Activated CD8-positive, alpha-beta T cell treated with anti-CD3 and anti-CD28 coated beads for 36 hours (primary cell): ENCODE data around the gene SLC9A3. TPM values are rescaled to one million over a fixed set of nuclear protein-coding genes. Genes with fewer than 3 reads are reported as not detected.

Experiments used
- ATAC-seq: fragments of 200-7000 bp; cut with Tn5 transposase; one replicate; pipeline ENCODE4 v1.10.0; 2021; ENCODE audit warnings: mild to moderate bottlenecking, moderate library complexity
- CTCF ChIA-PET: fragments of 350-600 bp; sonication (Branson Sonifier 250); formaldehyde crosslinking; loops from one replicate; lab custom pipeline; 2021; ENCODE audit warnings: antibody characterized with exemption; lab: Charles Lee
- POLR2A ChIA-PET: fragments of 350-600 bp; sonication (Branson Sonifier 250); formaldehyde crosslinking; loops from one replicate; lab custom pipeline; 2021; ENCODE audit warnings: antibody characterized with exemption; lab: Charles Lee
- DNase-seq: peaks from one replicate; pipeline ENCODE4 v3.0.0-alpha.2; 2020
- H3K27ac Mint-ChIP-seq: one replicate; pipeline ENCODE4 v1.8.0; 2021; ENCODE audit warnings: mild to moderate bottlenecking, mixed read lengths
- H3K27me3 Mint-ChIP-seq: one replicate; pipeline ENCODE4 v1.8.0; 2021; ENCODE audit warnings: mixed read lengths
- H3K36me3 Mint-ChIP-seq: one replicate; pipeline ENCODE4 v1.8.0; 2021; ENCODE audit warnings: low read depth, mixed read lengths
- H3K4me1 Mint-ChIP-seq: one replicate; pipeline ENCODE4 v1.8.0; 2021; ENCODE audit warnings: low read depth, mixed read lengths
- H3K4me3 Mint-ChIP-seq: one replicate; pipeline ENCODE4 v1.8.0; 2021; ENCODE audit warnings: mild to moderate bottlenecking, moderate library complexity, mixed read lengths
- H3K9me3 Mint-ChIP-seq: one replicate; pipeline ENCODE4 v1.8.0; 2021; ENCODE audit warnings: mixed read lengths
- intact Hi-C: fragments of 100-400 bp; cut with micrococcal nuclease; formaldehyde crosslinking; loops from one replicate; pipeline ENCODE4 v1.10.0; 2022
- total RNA-seq, 2 experiments: library from RNA; stranded (reverse); gene quantifications; one replicate each; pipeline ENCODE4 v1.2.3, GENCODE V29; 2021
- TF ChIP-seq, protein P1 (sequence below): fragments of 200-600 bp; IDR thresholded peaks from one replicate; pipeline ENCODE4 v1.8.0; 2022; ENCODE audit warnings: antibody characterized with exemption, mild to moderate bottlenecking

The SLC9A3 gene
- total RNA-seq, 2 experiments from 2014 or later = 3.2 to 3.3 TPM

DNA sequence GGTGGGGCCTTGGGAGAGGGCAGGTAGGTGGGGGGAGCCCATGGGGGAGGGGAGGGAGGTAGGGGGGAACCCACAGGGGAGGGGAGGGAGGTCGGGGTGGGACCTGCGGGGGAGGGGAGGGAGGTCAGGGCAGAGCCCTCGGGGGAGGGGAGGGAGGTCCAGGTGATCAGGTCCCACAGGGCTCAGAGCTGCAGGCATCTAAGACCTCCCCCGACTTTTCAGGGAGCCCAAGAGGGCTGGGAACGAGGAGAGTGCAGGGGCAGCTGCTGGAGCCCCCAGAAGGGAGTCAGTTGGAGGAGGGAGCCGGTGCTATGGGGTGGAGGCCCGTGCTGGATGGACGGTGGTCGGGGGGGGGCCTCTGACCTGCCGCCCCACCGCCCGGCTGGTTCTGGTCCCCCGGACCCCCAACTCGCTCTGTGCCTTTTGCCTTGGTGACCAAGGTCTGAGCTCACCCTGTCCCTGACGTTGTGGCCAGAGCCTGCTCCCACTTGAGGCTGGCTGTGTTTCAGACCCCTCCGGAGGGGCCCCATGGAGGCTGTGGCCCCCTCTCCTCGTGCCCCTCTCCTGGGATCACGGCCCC, 31.8 kb downstream of the SLC9A3 start:
- ChIA-PET CTCF (no interaction called here), POLR2A (no interaction called here)
- Mint-ChIP-seq H3K9me3 (no peaks in the 10 kb centered on the region), H3K36me3 (no peaks in the 10 kb centered on the region), H3K27ac (no peak overlapping the region), H3K27me3 (no peaks in the 10 kb centered on the region), H3K4me3 (no peak overlapping the region), H3K4me1 (no peaks in the 10 kb centered on the region)
- TF ChIP-seq, protein P1, sequence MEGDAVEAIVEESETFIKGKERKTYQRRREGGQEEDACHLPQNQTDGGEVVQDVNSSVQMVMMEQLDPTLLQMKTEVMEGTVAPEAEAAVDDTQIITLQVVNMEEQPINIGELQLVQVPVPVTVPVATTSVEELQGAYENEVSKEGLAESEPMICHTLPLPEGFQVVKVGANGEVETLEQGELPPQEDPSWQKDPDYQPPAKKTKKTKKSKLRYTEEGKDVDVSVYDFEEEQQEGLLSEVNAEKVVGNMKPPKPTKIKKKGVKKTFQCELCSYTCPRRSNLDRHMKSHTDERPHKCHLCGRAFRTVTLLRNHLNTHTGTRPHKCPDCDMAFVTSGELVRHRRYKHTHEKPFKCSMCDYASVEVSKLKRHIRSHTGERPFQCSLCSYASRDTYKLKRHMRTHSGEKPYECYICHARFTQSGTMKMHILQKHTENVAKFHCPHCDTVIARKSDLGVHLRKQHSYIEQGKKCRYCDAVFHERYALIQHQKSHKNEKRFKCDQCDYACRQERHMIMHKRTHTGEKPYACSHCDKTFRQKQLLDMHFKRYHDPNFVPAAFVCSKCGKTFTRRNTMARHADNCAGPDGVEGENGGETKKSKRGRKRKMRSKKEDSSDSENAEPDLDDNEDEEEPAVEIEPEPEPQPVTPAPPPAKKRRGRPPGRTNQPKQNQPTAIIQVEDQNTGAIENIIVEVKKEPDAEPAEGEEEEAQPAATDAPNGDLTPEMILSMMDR = no peak
- ATAC-seq = no peak
- no peak for DNase-seq
- intact Hi-C loops = no loop called here

DNA sequence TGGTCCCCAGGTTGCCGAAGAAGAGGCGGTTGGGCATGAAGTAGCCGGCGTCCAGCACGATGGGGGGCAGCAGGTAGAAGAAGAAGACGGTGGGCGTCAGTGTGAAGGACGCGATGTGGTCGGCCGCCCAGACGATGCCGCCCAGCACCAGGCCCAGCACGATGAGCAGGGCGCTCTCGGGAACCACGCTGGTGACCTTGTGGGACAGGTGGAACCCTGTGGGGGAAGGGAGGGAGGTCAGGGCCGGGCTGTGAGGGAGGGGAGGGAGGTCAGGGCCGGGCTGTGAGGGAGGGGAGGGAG, 32.4 kb downstream of the SLC9A3 start:
- POLR2A ChIA-PET = no interaction called here
- ATAC-seq = no peak
- Mint-ChIP-seq H3K9me3 (no peaks in the 10 kb centered on the region), H3K36me3 (no peaks in the 10 kb centered on the region), H3K27me3 (no peaks in the 10 kb centered on the region), H3K4me1 (no peaks in the 10 kb centered on the region), H3K27ac (no peak overlapping the region), H3K4me3 (no peak overlapping the region)
- DNase-seq = no peak
- intact Hi-C loops = no loop called here
- TF ChIP-seq, protein P1 = no peak
- CTCF ChIA-PET = no interaction called here

DNA sequence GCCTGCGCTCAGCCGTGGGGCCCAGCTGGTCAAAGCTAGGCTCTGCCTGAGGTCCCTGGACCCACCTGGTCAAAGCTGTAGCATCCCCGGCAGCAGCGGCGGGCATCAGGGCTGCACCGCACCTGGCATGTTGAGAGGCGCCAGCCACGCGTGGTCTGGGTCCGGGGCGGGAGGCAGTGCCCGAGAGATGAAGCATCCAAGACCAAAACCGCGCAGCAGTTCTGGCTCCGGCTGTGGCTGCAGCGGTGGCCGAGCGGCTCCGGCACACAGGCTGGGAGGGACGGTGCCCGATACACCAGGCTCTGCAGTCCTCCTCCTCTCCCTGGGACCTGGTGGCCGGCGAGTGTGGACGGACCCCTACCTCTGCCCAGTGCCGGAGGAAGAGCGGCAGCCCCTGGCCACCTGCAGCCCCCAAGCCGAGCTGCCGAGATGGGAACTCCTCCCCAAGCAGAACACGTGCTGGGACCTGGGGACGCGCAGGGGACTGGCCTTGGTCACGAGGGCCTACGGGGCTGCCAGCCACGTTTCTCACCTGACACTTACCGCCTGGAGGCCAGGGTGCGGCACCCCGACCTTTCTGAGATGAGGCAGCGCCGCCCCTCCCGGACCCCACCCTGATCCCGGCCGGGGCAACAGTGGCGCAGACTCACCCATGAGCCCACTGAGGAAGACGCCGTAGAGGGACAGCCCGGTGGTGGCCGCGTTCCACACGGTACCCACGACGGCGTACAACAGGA, 33.0 kb downstream of the SLC9A3 start:
- no peaks in the 10 kb centered on the region for H3K36me3 Mint-ChIP-seq
- TF ChIP-seq, protein P1 = no peak
- no peak overlapping the region for H3K27ac Mint-ChIP-seq
- intact Hi-C loops = no loop called here
- H3K27me3 Mint-ChIP-seq = no peaks in the 10 kb centered on the region
- DNase-seq (no peak), ATAC-seq (no peak)
- POLR2A ChIA-PET = no interaction called here
- peaks cover 2% of the 10 kb centered on the region for H3K4me1 Mint-ChIP-seq
- no peaks in the 10 kb centered on the region for H3K9me3 Mint-ChIP-seq
- no peak overlapping the region for H3K4me3 Mint-ChIP-seq
- CTCF ChIA-PET = no interaction called here

DNA sequence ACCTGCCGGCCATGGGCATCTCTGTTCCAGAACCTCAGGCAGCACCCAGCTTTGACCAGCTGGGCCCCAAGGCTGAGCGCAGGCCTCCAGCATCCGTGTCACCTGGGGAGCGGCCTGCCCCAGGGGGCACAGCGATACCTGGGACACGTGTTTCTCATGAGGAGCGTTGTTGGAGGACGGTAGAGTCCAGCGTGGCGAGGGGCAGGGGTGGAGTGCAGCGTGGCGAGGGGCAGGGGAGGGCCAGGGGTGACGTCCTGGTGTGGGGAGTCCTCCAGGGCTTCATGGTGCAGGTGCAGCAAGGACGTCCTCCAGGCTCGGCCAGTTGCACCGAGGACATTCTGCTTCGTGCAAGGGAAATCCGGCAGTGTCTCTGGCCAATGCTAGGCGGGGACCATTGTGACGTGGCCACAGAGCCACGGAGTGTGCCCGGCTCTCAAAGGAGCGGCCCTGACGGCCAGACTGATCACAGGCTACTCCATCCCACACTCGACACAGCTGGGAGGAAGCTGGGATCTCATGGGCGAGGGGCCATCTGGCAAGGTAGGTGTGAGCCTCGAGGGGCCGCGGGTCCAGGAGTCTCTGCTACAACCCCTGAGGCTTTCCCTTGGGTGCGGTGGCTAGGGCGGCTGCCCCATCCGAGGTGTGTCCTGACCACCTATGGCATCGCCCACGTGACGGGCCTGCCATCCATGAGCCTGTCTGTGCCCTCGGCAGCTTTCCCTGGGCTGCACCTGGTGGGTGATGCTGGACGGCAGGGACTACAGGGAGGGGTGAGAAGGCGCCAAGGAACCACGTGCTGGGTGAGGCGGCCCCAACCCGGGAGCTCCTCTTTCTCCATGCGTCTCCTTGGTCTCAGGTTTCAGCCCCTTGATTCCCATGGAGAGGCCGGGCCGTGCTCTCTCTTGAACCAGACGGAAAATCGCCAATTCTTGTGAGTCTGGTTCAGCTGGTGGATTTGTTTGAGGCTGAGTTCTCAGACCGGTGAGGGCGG, 33.8 kb downstream of the SLC9A3 start:
- Mint-ChIP-seq H3K4me3 (no peak overlapping the region), H3K27me3 (no peaks in the 10 kb centered on the region), H3K36me3 (no peaks in the 10 kb centered on the region), H3K4me1 (peaks cover 6% of the 10 kb centered on the region), H3K27ac (no peak overlapping the region), H3K9me3 (no peaks in the 10 kb centered on the region)
- DNase-seq (no peak), ATAC-seq (no peak)
- intact Hi-C loops = no loop called here
- TF ChIP-seq, protein P1 = no peak
- ChIA-PET CTCF (no interaction called here), POLR2A (no interaction called here)

DNA sequence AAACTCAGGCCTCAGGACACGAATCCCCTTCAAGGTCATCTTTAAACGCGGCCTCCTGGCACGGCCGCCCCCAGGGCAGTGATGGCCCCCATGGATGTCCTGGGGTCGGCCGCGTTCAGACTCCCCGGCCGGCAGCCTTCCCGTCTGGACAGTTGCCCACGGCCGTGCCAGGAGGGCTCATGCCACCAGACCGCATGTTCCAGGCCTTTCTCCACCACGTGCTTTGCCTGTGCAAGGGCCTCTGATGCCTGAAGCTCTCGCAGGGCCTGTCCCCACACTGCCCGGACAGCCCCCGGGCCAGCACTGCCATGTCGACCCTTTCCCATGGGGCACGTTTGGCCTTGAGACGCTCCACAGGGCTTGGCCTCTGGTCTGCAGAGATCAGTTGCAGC, 34.6 kb downstream of the SLC9A3 start:
- no peaks in the 10 kb centered on the region for H3K36me3 Mint-ChIP-seq
- TF ChIP-seq, protein P1 = no peak
- H3K4me1 Mint-ChIP-seq = peaks cover 9% of the 10 kb centered on the region
- DNase-seq = no peak
- no peak overlapping the region for H3K27ac Mint-ChIP-seq
- ChIA-PET CTCF (no interaction called here), POLR2A (no interaction called here)
- no peak overlapping the region for H3K4me3 Mint-ChIP-seq
- intact Hi-C loops = no loop called here
- H3K27me3 Mint-ChIP-seq = no peaks in the 10 kb centered on the region
- no peak for ATAC-seq
- no peaks in the 10 kb centered on the region for H3K9me3 Mint-ChIP-seq
